HepG2 (cell line): ENCODE data around the gene TDP2. TPM values are rescaled to one million over a fixed set of nuclear protein-coding genes. Genes with fewer than 3 reads are reported as not detected.
A peak's percentile ranks its signal among the peaks of the same experiment; 100 is the strongest.

Experiments used
- BRD4 ChIP-seq: sonication (generic); formaldehyde crosslinking; IDR thresholded peaks from 2 replicates; pipeline ENCODE4 v1.4.0; 2020; ENCODE audit warnings: missing genetic modification reagents
- CEBPB ChIP-seq: IDR thresholded peaks from 2 replicates; pipeline ENCODE4 v1.6.1; 2011; ENCODE audit warnings: low read depth, low read length, improper control_type of control experiment, borderline replicate concordance
- CHD2 ChIP-seq: IDR thresholded peaks from 2 replicates; pipeline ENCODE4 v1.6.1; 2011; ENCODE audit warnings: low read depth, low read length, improper control_type of control experiment
- ELF1 ChIP-seq: sonication (generic); formaldehyde crosslinking; IDR thresholded peaks from 2 replicates; pipeline ENCODE4 v1.4.0; 2020; ENCODE audit warnings: missing genetic modification reagents
- EZH2 ChIP-seq: conservative IDR thresholded peaks from 2 replicates; pipeline ENCODE4 v1.6.1; 2012; ENCODE audit warnings: mild to moderate bottlenecking, low read depth, low read length, moderate library complexity
- GZF1 ChIP-seq: sonication (generic); formaldehyde crosslinking; IDR thresholded peaks from 2 replicates; pipeline ENCODE4 v1.5.1; 2020; ENCODE audit warnings: mild to moderate bottlenecking, missing genetic modification reagents
- HNF1A ChIP-seq, 2 experiments: sonication (generic) in 1 of 2; formaldehyde crosslinking in 1 of 2; IDR thresholded peaks; 2 replicates each; pipeline versions ENCODE4 v1.4.0 to v1.6.1; 2016 to 2020; ENCODE audit warnings: borderline replicate concordance in 1 of 2, low read depth in 1 of 2, mild to moderate bottlenecking in 1 of 2, missing genetic modification reagents in 1 of 2
- NFATC3 ChIP-seq: sonication (generic); formaldehyde crosslinking; IDR thresholded peaks from 2 replicates; pipeline ENCODE4 v1.5.1; 2020; ENCODE audit warnings: mild to moderate bottlenecking, missing genetic modification reagents
- NFE2L1 ChIP-seq: sonication (generic); formaldehyde crosslinking; IDR thresholded peaks from 2 replicates; pipeline ENCODE4 v1.4.0; 2020; ENCODE audit warnings: missing genetic modification reagents, mild to moderate bottlenecking, borderline replicate concordance
- NFIC ChIP-seq: IDR thresholded peaks from 2 replicates; pipeline ENCODE4 v1.6.1; 2012; ENCODE audit warnings: mild to moderate bottlenecking, low read length, inconsistent platforms
- PBX2 ChIP-seq: IDR thresholded peaks from 2 replicates; pipeline ENCODE4 v1.6.1; 2016; ENCODE audit warnings: control low read depth
- SOX6 ChIP-seq, 2 experiments: fragments of 450-650 bp in 1 of 2; sonication (generic) in 1 of 2; formaldehyde crosslinking in 1 of 2; IDR thresholded peaks; 2 replicates each; pipeline versions ENCODE4 v1.4.0 to v1.6.1; 2017 to 2020; ENCODE audit warnings: antibody characterized with exemption in 1 of 2, mild to moderate bottlenecking in 1 of 2, missing genetic modification reagents in 1 of 2
- SP2 ChIP-seq: sonication (generic); formaldehyde crosslinking; IDR thresholded peaks from 2 replicates; pipeline ENCODE4 v1.5.1; 2020; ENCODE audit warnings: mild to moderate bottlenecking, missing genetic modification reagents
- YEATS2 ChIP-seq: sonication (generic); formaldehyde crosslinking; IDR thresholded peaks from 2 replicates; pipeline ENCODE4 v1.4.0; 2020; ENCODE audit warnings: missing genetic modification reagents, borderline replicate concordance
- ZBTB2 ChIP-seq: sonication (generic); formaldehyde crosslinking; IDR thresholded peaks from 2 replicates; pipeline ENCODE4 v1.8.0; 2022; ENCODE audit warnings: low read depth, missing genetic modification reagents
- ZFP36 ChIP-seq: fragments of 150-350 bp; IDR thresholded peaks from 2 replicates; pipeline ENCODE4 v1.6.1; 2018; ENCODE audit warnings: borderline replicate concordance, low read length, low read depth; ENCODE audit not compliant: partially characterized antibody
- ZMAT5 ChIP-seq: sonication (generic); formaldehyde crosslinking; IDR thresholded peaks from 2 replicates; pipeline ENCODE4 v1.5.0; 2020; ENCODE audit warnings: mild to moderate bottlenecking, low read depth, missing genetic modification reagents, borderline replicate concordance
- ZNF30 ChIP-seq: sonication (generic); formaldehyde crosslinking; IDR thresholded peaks from 2 replicates; pipeline ENCODE4 v1.5.0; 2020; ENCODE audit warnings: mild to moderate bottlenecking, missing genetic modification reagents
- ZNF496 ChIP-seq: sonication (generic); formaldehyde crosslinking; IDR thresholded peaks from 2 replicates; pipeline ENCODE4 v1.8.1; 2023; ENCODE audit warnings: mild to moderate bottlenecking, moderate library complexity, missing genetic modification reagents; ENCODE audit not compliant: insufficient replicate concordance
- ZNF501 ChIP-seq: sonication (generic); formaldehyde crosslinking; IDR thresholded peaks from 2 replicates; pipeline ENCODE4 v1.5.1; 2020; ENCODE audit warnings: mild to moderate bottlenecking, moderate library complexity, missing genetic modification reagents
- ZNF629 ChIP-seq: sonication (generic); formaldehyde crosslinking; conservative IDR thresholded peaks from 2 replicates; pipeline ENCODE4 v1.5.0; 2020; ENCODE audit warnings: missing genetic modification reagents
- ZZZ3 ChIP-seq: sonication (generic); formaldehyde crosslinking; IDR thresholded peaks from 2 replicates; pipeline ENCODE4 v1.4.0; 2020; ENCODE audit warnings: missing genetic modification reagents, mild to moderate bottlenecking, borderline replicate concordance
- polyA plus RNA-seq, 8 experiments: library from polyadenylated mRNA; depleted of rRNA in 3 of 8; stranded (reverse) in 7 of 8; unstranded in 1 of 8; fragments of >200 nt; fragmentation: Illumina TruSeq in 4 of 8; extraction: Trizol in 4 of 8; gene quantifications; 2 replicates each; pipeline versions ENCODE4 v1.2.1 to v1.2.3, GENCODE V29; 2011 to 2016; ENCODE audit warnings: low read depth in 4 of 8, missing spikeins in 1 of 8, mixed read lengths in 1 of 8; ENCODE audit not compliant: insufficient read depth in 1 of 8
- total RNA-seq, 5 experiments: library from RNA; depleted of rRNA; stranded (reverse); fragments of >200 nt; fragmentation: Illumina TruSeq; extraction: Trizol; gene quantifications; 2 replicates each; pipeline ENCODE4 v1.2.3, GENCODE V29; 2016; ENCODE audit warnings: low read depth in 1 of 5

Gene TDP2
- total and polyA plus RNA-seq, 2 of the 13 experiments (the other 11 are each of a cell fraction or from before 2014, with no cell fraction given), result 30.5 to 42.6 TPM

GRCh38 chr6:24666641-24667377 is at the start of gene TDP2, which contains the start of gene ACOT13 (continued):
- TF ChIP-seq BRD4 (CRISPR knock-in tag) (no peak), PBX2 (CRISPR knock-in tag) (no peak), SOX6 (IDR thresholded peaks at IDR 0.05) (no peak), SOX6 (CRISPR knock-in tag; IDR thresholded peaks at IDR 0.05) (peak; percentile 82), NFATC3 (CRISPR knock-in tag) (peak; percentile 12; the same call in 1 of the 2 replicates), NFE2L1 (peak; percentile 92; the same call in 1 of the 2 replicates), CHD2 (no peak), EZH2 (no peak), HNF1A (IDR thresholded peaks at IDR 0.05; ENCODE audit: low read depth) (peak; percentile 12; the same call in 1 of the 2 replicates), HNF1A (CRISPR knock-in tag; IDR thresholded peaks at IDR 0.05; ENCODE audit: borderline replicate concordance) (peak; percentile 76), ZBTB2 (CRISPR knock-in tag) (peak; percentile 58; the same call in 1 of the 2 replicates), ZNF30 (CRISPR knock-in tag) (no peak; the same call in 1 of the 2 replicates), ZNF501 (CRISPR knock-in tag) (peak; percentile 95), GZF1 (CRISPR knock-in tag) (no peak), CEBPB (peak; percentile 98), NFIC (no peak), ZFP36 (no peak), YEATS2 (peak; percentile 96), ZNF629 (CRISPR knock-in tag) (0 out of 2 replicates have a peak, but pooled peaks have one; percentile 39), SP2 (CRISPR knock-in tag) (no peak), ZNF496 (CRISPR knock-in tag) (no peak), ZMAT5 (CRISPR knock-in tag) (0 out of 2 replicates have a peak, but pooled peaks have one; percentile 13), ZZZ3 (CRISPR knock-in tag) (no peak; the same call in none of the 2 replicates), ELF1 (CRISPR knock-in tag) (peak; percentile 95)
